Activated T-cell treated with anti-CD3 and anti-CD28 coated beads for 48 hours (primary cell): ENCODE measurements around the gene TDRD9.

Experiments
- DNase-seq: peaks from one replicate; pipeline ENCODE4 v3.0.0-alpha.2; 2020; ENCODE audit warnings: low read depth

Gene TDRD9

GRCh38 chr14:104092931-104093365, 164.7 kb downstream of the TDRD9 start:
- DNase-seq: no peak

DNA sequence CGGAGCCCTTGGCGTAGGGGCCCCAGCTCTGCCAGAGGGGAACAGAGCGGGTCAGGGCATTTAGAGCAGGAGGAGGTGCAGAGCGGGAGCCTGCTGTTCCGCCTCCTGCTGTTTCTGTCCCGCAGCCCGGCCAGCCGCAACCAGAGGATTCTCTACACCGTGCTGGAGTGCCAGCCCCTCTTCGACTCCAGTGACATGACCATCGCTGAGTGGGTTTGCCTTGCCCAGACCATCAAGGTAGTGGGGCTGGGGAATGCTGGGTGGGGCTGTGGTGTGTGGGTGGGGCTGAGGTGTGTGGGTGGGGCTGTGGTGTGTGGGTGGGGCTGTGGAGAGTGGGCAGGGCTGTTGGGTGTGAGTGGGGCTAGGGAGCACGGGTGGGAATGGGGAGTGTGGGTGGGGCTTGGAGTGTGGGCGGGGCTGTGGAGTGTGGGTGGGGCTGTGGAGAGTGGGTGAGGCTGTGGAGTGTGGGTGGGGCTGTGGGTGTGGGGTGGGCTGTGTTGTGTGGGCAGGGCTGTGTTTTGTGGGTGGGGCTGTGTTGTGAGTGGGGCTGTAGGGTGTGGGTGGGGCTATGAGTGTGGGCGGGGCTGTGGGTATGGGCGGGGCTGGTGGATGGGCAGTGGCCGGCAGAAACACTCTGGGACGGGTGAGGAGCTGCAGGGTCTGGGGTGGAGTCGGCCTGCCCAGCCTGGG, 165.3 kb downstream of the TDRD9 start:
- no peak for DNase-seq

DNA sequence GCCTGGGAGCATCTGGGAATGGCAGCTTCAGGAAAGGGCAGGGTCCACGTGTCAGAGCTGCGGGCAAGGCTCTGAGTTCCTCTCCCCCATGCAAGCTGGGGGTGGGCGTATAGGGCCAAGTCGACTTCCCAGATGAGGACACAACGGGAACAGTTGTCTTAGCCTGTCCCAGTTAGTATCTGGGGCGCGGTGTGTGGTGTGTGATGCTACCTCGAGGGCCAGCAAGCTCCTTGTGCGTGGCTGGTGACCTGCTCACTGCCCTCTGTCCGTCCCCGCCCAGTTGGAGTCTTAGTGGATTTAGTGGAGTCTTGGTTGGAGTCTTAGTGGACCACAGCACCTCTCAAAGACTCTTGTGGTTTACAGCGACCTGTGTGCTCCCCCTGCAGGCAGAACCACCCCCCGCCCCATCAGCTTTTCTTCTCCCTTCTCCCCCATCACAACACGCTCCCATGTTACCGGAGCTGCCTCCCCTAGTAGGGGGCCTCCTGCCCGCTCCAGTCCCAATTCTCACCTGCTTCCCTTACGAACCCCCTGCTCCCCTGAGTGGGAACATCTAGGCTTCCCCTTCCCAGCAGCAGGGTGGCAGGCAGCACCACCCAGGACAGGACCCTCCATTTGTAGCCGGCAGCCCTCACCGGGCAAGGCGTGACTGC, 165.9 kb downstream of the TDRD9 start:
- no peak for DNase-seq

DNA sequence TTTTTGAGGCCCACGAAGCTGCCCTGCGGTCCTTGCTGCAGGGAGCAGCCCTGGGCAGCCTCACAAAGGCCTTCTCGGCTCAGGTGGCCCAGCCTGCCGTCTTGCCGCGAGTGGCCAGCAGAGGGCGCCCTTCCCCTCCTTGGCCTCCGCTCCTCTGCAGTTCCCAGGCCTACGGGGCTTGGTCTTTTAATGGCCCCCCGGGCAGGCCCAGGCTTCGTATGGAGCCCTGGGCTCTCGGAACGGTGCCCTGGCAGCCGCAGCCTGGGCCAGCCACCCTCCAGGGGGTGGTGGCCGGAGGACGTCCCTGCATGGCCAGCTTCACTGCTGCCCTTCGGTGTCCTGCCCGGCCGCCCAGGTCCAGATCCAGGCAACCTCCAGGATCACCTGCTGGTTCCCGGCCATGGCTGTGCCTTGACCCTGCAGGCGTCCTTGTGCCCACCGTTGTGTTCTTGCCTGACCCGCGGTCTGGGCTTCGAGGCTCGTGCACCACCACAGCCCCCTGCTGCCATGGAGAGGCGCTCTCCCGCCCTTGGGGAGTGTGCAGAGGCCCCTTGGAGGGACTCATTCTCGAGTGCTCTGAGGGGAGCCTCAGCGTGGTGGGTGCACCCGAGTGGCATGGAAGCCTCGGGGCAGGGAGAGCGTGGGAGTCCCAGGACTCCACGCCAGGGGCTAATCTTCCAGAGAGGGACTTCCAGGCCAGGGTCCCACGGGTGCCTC, 166.6 kb downstream of the TDRD9 start:
- peak; percentile 75 for DNase-seq

GRCh38 chr14:104095426-104096310, 167.4 kb downstream of the TDRD9 start:
- DNase-seq: no peak

DNA sequence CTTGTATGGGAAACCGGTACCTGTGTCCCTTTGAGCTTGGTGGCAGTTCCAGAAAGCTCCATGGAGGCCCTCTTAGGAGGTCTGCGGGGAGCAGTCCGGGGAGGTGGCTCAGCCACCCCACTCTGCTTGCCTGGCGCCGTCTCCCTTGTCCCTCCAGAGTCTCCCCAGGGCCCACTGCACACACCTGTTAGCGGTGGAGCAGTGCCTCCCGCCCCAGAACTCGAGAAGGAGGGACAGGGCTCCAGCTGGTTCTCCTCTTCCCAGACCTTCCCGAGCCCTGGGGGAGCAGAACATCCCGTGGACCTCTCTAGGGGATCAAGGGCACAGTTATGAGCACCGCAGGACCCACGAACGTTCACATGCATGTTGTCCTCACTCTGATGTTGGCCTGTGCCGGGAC, 168.1 kb downstream of the TDRD9 start:
- no peak for DNase-seq

GRCh38 chr14:104096751-104097700, 168.8 kb downstream of the TDRD9 start:
- no peak for DNase-seq

- DNase-seq: no peak
These were observed 170.2 kb downstream of the TDRD9 start for GRCh38 chr14:104098272-104099095.

- no peak for DNase-seq
These were observed 171.1 kb downstream of the TDRD9 start for GRCh38 chr14:104099096-104100041.

DNA sequence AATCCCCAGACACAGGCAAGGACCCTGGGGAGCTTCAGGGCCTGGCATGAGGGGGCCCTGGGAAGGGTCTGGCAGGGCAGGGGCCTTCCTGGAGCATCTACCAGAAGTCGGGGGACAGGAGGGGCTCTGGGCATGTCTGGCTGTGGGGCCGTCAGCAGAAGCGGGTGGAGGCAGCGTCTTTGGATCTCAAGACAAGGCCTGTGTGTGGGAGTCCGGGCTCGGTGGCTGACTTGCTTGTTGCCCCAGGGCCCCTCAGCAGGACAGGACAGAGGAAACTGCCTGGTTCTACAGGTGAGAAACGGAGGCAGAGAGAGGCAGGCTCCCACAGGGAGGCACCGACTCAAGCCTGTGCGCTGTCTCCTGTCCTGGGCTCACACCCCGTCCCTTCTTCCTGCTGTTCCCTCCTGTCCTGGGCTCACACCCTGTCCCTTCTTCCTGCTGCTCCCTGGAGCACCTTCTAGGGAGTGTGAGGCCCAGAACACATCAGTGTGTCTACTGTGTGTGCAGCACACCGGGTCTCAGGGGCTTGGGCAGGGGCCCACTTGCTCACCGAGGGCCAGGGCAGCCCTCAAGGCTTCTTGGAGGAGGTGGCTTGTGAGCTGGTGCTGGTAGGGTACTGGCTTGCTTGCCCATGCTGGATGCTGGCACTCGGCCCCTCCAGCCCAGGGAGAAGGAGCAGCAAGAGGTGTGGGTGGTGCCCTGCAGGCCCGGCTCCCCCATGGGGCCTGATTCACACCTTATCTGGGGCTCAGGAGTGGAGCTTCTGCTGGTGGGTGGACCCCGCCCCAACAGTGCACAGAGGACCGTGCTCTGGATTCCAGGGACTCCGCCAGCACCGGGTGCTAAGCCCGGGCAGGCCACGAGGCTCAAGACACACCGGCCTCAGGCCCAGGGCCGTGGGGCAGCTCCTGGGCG, 172.2 kb downstream of the TDRD9 start:
- no peak for DNase-seq

GRCh38 chr14:104101086-104101621, 172.9 kb downstream of the TDRD9 start:
- DNase-seq: no peak

- no peak for DNase-seq
These were observed 173.5 kb downstream of the TDRD9 start for GRCh38 chr14:104101651-104102281.
